Stimulated activated CD8-positive, alpha-beta memory T cell treated with anti-CD3 and anti-CD28 coated beads, Interleukin-12 subunit alpha, Interleukin-12 subunit beta, amount 100 ng/mL, for 1 hour (primary cell): Measurements from ENCODE around the gene MED28.
"Not testable (repeated sequence)": the region's sequence is repeated elsewhere in the genome, so short reads cannot be mapped to it uniquely, and the experiment has no call there.

Experiments
- DNase-seq: peaks from one replicate; pipeline ENCODE4 v3.0.0-alpha.2; 2020; ENCODE audit warnings: low read depth

MED28 gene

GRCh38 chr4:17614416-17615299 is at the start of gene MED28:
Gene MED28 (plus strand): TSS chr4:17614641. CDS start chr4:17614655, 14 bp downstream.
- peak; percentile 93 for DNase-seq

GRCh38 chr4:17565846-17566245 is 48.6 kb upstream of the MED28 start:
- DNase-seq = no peak

- DNase-seq = no peak
Observed at GRCh38 chr4:17567271-17567670, 47.2 kb upstream of the MED28 start.

- DNase-seq = no peak
Observed at GRCh38 chr4:17574206-17574605, 40.2 kb upstream of the MED28 start.

- not testable (repeated sequence) for DNase-seq
Observed at GRCh38 chr4:17575177-17575576, 39.3 kb upstream of the MED28 start.

GRCh38 chr4:17576932-17577664 is 37.3 kb upstream of the MED28 start, which contains the start of gene LAP3:
Gene LAP3 (plus strand): TSS chr4:17577198. CDS start chr4:17577466, 268 bp downstream.
- peak; percentile 100 for DNase-seq

- DNase-seq = no peak
Observed at GRCh38 chr4:17577665-17578481, 36.6 kb upstream of the MED28 start.

GRCh38 chr4:17578482-17578891 is 36.0 kb upstream of the MED28 start:
- no peak for DNase-seq

- DNase-seq = no peak
Observed at GRCh38 chr4:17580969-17581368, 33.5 kb upstream of the MED28 start.

GRCh38 chr4:17583276-17583675 is 31.2 kb upstream of the MED28 start:
- no peak for DNase-seq

- no peak for DNase-seq
Observed at GRCh38 chr4:17583941-17584340, 30.5 kb upstream of the MED28 start.

- no peak for DNase-seq
Observed at GRCh38 chr4:17584521-17585213, 29.8 kb upstream of the MED28 start.

GRCh38 chr4:17587094-17587822 is 27.2 kb upstream of the MED28 start:
- no peak for DNase-seq

GRCh38 chr4:17589355-17589754 is 25.1 kb upstream of the MED28 start:
- DNase-seq = no peak

GRCh38 chr4:17595471-17596005 is 18.9 kb upstream of the MED28 start:
- no peak for DNase-seq

GRCh38 chr4:17597517-17597916 is 16.9 kb upstream of the MED28 start:
- DNase-seq = no peak

- DNase-seq = no peak
Observed at GRCh38 chr4:17599826-17600225, 14.6 kb upstream of the MED28 start.

GRCh38 chr4:17605236-17605635 is 9.2 kb upstream of the MED28 start:
- no peak for DNase-seq

GRCh38 chr4:17613761-17614415 is 553 bp upstream of the MED28 start:
- peak; percentile 16 for DNase-seq

GRCh38 chr4:17616283-17616682 is 1.8 kb downstream of the MED28 start:
- DNase-seq = no peak
